Mucosa of descending colon (tissue), 3 donors: ENCODE measurements around the gene GRK5. TPM values are rescaled to one million over a fixed set of nuclear protein-coding genes. Genes with fewer than 3 reads are reported as not detected.

Experiments
- ATAC-seq: fragments of 200-7000 bp; cut with Tn5 transposase; one replicate; pipeline ENCODE4 v1.9.1; 2020; ENCODE audit warnings: mild to moderate bottlenecking, moderate library complexity
- DNase-seq, 3 donors: peaks; one replicate each; pipeline ENCODE4 v3.0.0-alpha.2; 2020
- H3K36me3 ChIP-seq: fragments of 200-600 bp; one replicate; pipeline ENCODE4 v1.8.0; 2021; ENCODE audit warnings: low read depth, mild to moderate bottlenecking
- H3K4me1 ChIP-seq: fragments of 200-600 bp; one replicate; pipeline ENCODE4 v1.8.0; 2021; ENCODE audit warnings: low read depth, mild to moderate bottlenecking
- H3K4me3 ChIP-seq: fragments of 200-600 bp; one replicate; pipeline ENCODE4 v1.8.0; 2021; ENCODE audit warnings: mild to moderate bottlenecking
- H3K9me3 ChIP-seq: fragments of 200-600 bp; one replicate; pipeline ENCODE4 v1.8.0; 2021; ENCODE audit warnings: mild to moderate bottlenecking
- intact Hi-C, 2 donors: fragments of 100-400 bp; cut with DNase I in 1 of 2; cut with micrococcal nuclease in 1 of 2; formaldehyde crosslinking; loops; one replicate each; pipeline versions ENCODE4 v1.11.0 to v1.11.1; 2022; cut with DNase I, micrococcal nuclease
- total RNA-seq, 3 donors: library from RNA; stranded (reverse); fragmentation: NEBNext Ultra II Directional in 2 of 3; extraction: Animal tissue kit (Norgen Biotek cat#: 25700) in 2 of 3; gene quantifications; one replicate each; pipeline versions ENCODE4 v1.2.1 to v1.2.4, GENCODE V29; 2021 to 2023
- TF ChIP-seq, protein P1 (sequence below): fragments of 200-600 bp; IDR thresholded peaks from one replicate; pipeline ENCODE4 v1.8.0; 2022; ENCODE audit warnings: antibody characterized with exemption, mild to moderate bottlenecking
- donor health status: DM: no; HTN: no; CAD: no; lungs with moderate emphysema.
- donor health status: DM: no; HTN: no; CAD: no.
- donor health status: DM: no; HTN: yes; CAD: no.

The GRK5 gene
- total RNA-seq, 3 donors from 2014 or later, result 6.6 to 27.1 (median 8.3) TPM

DNA sequence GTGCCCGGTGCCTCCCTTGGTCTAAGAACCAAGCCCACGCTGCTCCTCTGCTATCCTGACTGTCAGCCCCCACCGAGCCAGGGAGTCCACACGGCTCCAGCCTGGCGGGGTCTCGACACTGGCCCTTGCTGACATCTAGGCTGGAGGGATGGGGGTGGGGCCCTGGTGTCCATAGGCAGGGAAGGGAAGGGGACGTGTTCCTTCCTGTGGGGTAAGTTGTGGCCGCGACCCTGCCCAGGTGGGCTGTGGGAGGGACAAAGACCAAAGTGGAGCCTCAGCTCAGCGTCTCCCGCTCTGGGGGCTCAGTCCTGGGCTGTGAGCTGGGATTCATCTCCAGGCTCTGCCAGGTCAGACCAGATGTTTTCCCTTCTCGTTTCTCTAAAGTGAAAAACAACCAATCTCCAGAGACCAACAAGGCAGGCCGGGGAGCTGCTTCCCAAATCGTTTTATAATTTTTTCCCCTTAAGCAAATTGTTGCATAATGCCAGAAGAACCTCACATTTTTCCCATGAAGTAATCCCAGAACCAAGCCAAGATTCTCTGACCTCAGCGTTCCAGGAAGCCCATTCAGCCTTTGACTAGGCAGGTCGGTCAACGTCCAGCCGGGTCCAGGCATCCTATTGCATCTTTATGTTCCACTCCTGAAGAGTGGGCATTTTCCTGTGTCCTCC is 233.9 kb downstream of the GRK5 start:
- TF ChIP-seq, protein P1, sequence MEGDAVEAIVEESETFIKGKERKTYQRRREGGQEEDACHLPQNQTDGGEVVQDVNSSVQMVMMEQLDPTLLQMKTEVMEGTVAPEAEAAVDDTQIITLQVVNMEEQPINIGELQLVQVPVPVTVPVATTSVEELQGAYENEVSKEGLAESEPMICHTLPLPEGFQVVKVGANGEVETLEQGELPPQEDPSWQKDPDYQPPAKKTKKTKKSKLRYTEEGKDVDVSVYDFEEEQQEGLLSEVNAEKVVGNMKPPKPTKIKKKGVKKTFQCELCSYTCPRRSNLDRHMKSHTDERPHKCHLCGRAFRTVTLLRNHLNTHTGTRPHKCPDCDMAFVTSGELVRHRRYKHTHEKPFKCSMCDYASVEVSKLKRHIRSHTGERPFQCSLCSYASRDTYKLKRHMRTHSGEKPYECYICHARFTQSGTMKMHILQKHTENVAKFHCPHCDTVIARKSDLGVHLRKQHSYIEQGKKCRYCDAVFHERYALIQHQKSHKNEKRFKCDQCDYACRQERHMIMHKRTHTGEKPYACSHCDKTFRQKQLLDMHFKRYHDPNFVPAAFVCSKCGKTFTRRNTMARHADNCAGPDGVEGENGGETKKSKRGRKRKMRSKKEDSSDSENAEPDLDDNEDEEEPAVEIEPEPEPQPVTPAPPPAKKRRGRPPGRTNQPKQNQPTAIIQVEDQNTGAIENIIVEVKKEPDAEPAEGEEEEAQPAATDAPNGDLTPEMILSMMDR, result no peak
- H3K36me3 ChIP-seq, result no peaks in the 10 kb centered on the region
- no peaks in the 10 kb centered on the region for H3K9me3 ChIP-seq
- intact Hi-C loops, result loop anchor here in 1 of 2 donors (10.0 kb wide), 1 partner anchor 236 kb away; the partner anchor contains the start of gene GRK5
- H3K4me1 ChIP-seq, result no peaks in the 10 kb centered on the region
- peak in 2 of 3 donors; percentile 25 to 42 for DNase-seq
- H3K4me3 ChIP-seq, result no peak overlapping the region
- peak; percentile 7 for ATAC-seq

DNA sequence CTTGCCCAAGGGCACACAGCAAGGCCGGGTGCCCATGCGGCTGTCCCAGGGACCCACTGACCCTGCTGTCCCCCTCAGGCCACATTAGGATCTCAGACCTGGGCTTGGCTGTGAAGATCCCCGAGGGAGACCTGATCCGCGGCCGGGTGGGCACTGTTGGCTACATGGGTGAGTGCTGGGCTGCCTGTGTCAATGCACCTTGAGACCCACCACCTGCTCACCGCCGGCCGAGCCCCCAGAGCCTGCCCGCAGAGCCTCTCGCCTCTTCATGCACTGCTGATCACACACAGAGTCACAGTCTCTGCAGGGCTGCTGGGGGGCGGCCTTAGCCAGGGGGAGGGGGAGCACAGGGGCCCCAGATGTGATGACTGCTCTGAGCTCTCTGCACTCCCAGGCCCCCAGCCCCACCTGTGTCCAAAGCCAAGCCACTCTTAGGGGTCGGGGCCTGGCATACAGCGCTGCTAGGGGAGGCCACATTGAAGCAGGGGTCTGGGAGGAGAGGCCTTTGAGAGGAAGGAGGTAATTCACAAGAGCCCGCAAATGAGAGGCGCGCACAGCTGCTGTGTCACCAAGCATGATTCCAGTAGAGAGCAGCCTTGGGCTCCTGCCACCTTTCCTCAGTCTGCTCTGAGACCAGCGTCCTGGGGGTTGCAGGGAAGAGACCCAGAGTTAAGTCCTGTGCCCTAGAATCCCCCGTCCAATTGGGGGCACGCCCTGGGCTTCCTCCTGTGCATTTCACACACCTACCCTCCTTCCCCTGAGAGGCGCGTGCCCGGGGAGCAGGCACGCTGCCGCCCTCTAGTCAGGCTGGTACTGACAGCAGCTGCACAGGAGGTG is 234.8 kb downstream of the GRK5 start:
- Histone ChIP-seq H3K36me3 (no peaks in the 10 kb centered on the region), H3K4me3 (no peak overlapping the region), H3K4me1 (no peaks in the 10 kb centered on the region), H3K9me3 (no peaks in the 10 kb centered on the region)
- intact Hi-C loops, result loop anchor here in 1 of 2 donors (10.0 kb wide), 1 partner anchor 237 kb away; the partner anchor contains the start of gene GRK5
- TF ChIP-seq, protein P1, result no peak
- peak in 2 of 3 donors; percentile 20 to 49 for DNase-seq
- ATAC-seq, result no peak

DNA sequence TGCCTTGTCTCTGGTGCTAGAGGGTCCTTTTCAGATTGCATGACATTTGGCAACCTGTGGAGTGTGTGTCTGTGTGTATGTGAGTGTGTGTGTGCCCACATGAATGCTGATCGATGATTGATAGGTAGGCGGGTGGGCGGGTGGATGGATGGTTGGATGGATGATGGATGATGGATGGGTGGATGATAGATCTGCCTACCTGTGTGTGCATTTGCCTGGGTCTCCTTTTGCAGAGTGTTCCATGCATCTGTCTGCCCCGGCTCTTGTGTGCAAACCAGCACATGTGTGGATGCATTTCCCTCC is 235.3 kb downstream of the GRK5 start:
- H3K36me3 ChIP-seq, result no peaks in the 10 kb centered on the region
- H3K4me1 ChIP-seq, result no peaks in the 10 kb centered on the region
- DNase-seq (peak in 1 of 3 donors; percentile 9), ATAC-seq (no peak)
- TF ChIP-seq, protein P1, result no peak
- intact Hi-C loops, result loop anchor here in 1 of 2 donors (10.0 kb wide), 1 partner anchor 238 kb away; the partner anchor contains the start of gene GRK5
- H3K4me3 ChIP-seq, result no peak overlapping the region
- H3K9me3 ChIP-seq, result no peaks in the 10 kb centered on the region

DNA sequence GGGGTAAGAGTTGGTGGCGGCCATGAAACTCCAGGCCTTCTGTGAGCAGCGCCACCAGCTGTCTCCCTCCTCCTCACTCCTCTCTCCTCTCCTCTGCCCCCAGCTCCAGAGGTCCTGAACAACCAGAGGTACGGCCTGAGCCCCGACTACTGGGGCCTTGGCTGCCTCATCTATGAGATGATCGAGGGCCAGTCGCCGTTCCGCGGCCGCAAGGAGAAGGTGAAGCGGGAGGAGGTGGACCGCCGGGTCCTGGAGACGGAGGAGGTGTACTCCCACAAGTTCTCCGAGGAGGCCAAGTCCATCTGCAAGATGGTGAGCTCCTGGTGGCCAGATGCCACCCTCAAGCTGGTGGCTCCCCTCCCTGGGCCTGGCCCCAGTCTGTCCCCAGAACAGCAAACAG is 236.1 kb downstream of the GRK5 start:
- ATAC-seq (no peak), DNase-seq (peak in 1 of 3 donors; percentile 42)
- no peaks in the 10 kb centered on the region for H3K36me3 ChIP-seq
- TF ChIP-seq, protein P1, result no peak
- H3K4me3 ChIP-seq, result no peak overlapping the region
- no peaks in the 10 kb centered on the region for H3K9me3 ChIP-seq
- intact Hi-C loops, result loop anchor here in 1 of 2 donors (10.0 kb wide), 1 partner anchor 239 kb away; the partner anchor contains the start of gene GRK5
- no peaks in the 10 kb centered on the region for H3K4me1 ChIP-seq

DNA sequence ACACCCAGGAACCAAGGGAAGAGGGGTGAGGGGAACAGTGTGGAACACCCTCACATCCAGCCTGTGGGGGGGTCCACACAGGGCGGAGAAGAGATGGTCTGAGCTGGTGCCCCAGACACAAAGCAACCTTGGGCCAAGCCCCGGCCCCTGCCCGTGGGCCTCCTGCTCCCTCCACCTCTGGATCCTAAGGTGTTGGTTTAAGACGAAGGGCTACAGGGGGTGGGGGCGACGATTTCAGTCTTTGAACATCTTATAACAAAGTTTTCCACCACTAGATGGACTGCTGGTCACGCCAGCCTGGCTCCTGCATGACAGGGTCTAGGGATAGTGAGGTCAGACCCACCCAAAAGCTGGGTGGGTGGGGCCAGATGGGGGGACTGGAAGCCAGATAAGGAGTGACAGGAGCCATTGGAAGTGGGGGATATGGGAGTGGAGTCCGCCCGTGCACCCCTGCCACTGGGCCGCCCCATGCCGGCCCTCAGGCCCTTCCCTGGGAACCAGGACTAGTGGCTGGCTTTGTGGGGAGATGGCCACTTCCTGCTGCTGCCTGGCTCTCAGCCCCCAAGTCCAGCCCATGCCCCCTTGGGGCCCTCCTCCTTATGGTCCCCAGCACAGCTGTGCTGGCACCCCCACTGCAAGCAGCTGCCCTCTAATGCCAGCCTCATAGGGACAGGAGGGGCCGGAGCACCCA is 236.7 kb downstream of the GRK5 start:
- Histone ChIP-seq H3K9me3 (no peaks in the 10 kb centered on the region), H3K4me3 (no peak overlapping the region), H3K4me1 (no peaks in the 10 kb centered on the region), H3K36me3 (no peaks in the 10 kb centered on the region)
- TF ChIP-seq, protein P1, result no peak
- DNase-seq (peak in 1 of 3 donors; percentile 31), ATAC-seq (no peak)
- intact Hi-C loops, result loop anchor here in 1 of 2 donors (10.0 kb wide), 1 partner anchor 239 kb away; the partner anchor contains the start of gene GRK5
